Measurements from ENCODE around the gene CDH23. TPM values are rescaled to one million over a fixed set of nuclear protein-coding genes. Genes with fewer than 3 reads are reported as not detected.

The CDH23 gene
- total and polyA plus RNA-seq, 2 of the 8 experiments (the other 6 are each of a cell fraction or from before 2014, with no cell fraction given), result 1.9 to 4.9 TPM

GRCh38 chr10:71603754-71604153 is 207.0 kb downstream of the CDH23 start:
- no peaks in the 10 kb centered on the region for H3K79me1 ChIP-seq (ENCODE audit: low read depth, low read length)
- no peak overlapping the region for H3K4me3 ChIP-seq (ENCODE audit: extremely low read depth in 1 of 4, insufficient read depth in 2 of 4, low read depth in 3 of 4, low read length in 4 of 4)
- no peak overlapping the region for H2BK120ac ChIP-seq (replicated peaks; ENCODE audit: low read depth, low read length)
- H2AK5ac ChIP-seq (ENCODE audit: low read depth, low read length), result no peak overlapping the region
- FAIRE-seq (no peak), DNase-seq (ENCODE audit: low read depth in 1 of 2, low spot score in 2 of 2) (no peak)
- no peaks in the 10 kb centered on the region for H4K20me1 ChIP-seq (replicated peaks in 1 of 2; ENCODE audit: control insufficient read depth in 1 of 2, insufficient read depth in 2 of 2, low read length in 2 of 2)
- ChIA-PET POLR2A (ENCODE audit: partially characterized antibody) (no interaction called here), CTCF (ENCODE audit: partially characterized antibody) (interaction anchor here (0.9 kb wide), 2 partner anchors 11 to 117 kb away, joined by 4 read pairs; no protein-coding TSS in a partner anchor)
- H3K27ac ChIP-seq (ENCODE audit: low read depth, low read length), result no peak overlapping the region
- no peak overlapping the region for H2BK15ac ChIP-seq (ENCODE audit: low read length)
- H2BK20ac ChIP-seq (ENCODE audit: low read length), result no peak overlapping the region
- H4K5ac ChIP-seq (ENCODE audit: insufficient read length, low read depth, low read length), result no peak overlapping the region
- no peaks in the 10 kb centered on the region for H3K36me3 ChIP-seq (ENCODE audit: control insufficient read depth in 2 of 4, insufficient read depth in 4 of 4, low read length in 3 of 4)
- peaks cover 0 to 5% (median 3%) of the 10 kb centered on the region in 4 experiments; a peak in 3 of 7 replicates for H3K4me1 ChIP-seq (replicated peaks in 1 of 4; ENCODE audit: control insufficient read depth in 3 of 4, insufficient read depth in 4 of 4, low read length in 3 of 4)
- no peaks in the 10 kb centered on the region for H3K23me2 ChIP-seq (ENCODE audit: low read depth, low read length)
- H3K56ac ChIP-seq (replicated peaks; ENCODE audit: insufficient read length, low read depth, low read length), result no peak overlapping the region
- no peak overlapping the region for H2BK5ac ChIP-seq (ENCODE audit: low read depth, low read length)
- H3K23ac ChIP-seq (ENCODE audit: insufficient read length), result no peak overlapping the region
- H4K8ac ChIP-seq (ENCODE audit: extremely low read depth, insufficient read depth, low read length), result no peak overlapping the region
- no peak overlapping the region for H4K91ac ChIP-seq (replicated peaks; ENCODE audit: insufficient read length, low read length)
- H3K9me3 ChIP-seq (ENCODE audit: insufficient read depth in 2 of 2, low read depth in 1 of 2, low read length in 1 of 2), result no peaks in the 10 kb centered on the region
- H3K27me3 ChIP-seq (replicated peaks in 1 of 4; ENCODE audit: control insufficient read depth in 3 of 4, extremely low read depth in 1 of 4, insufficient read depth in 3 of 4, low read length in 3 of 4), result no peaks in the 10 kb centered on the region
- H3K14ac ChIP-seq (ENCODE audit: insufficient read length), result no peak overlapping the region
- no peak overlapping the region for H2AFZ ChIP-seq (ENCODE audit: low read length)
- WGBS, 2 experiments (ENCODE audit: extremely low coverage in 1 of 2, insufficient coverage in 1 of 2, insufficient read length in 1 of 2, insufficient replicate concordance in 2 of 2, low coverage in 1 of 2, low lambda C conversion rate in 2 of 2, missing lambda C conversion rate in 1 of 2), result 95% methylated on average over 4 of the region's 4 CpGs; no CpG with 5 or more reads in 1 of the 2 experiments
- H3K9ac ChIP-seq (replicated peaks in 1 of 4; ENCODE audit: extremely low read depth in 1 of 4, low read depth in 3 of 4, low read length in 3 of 4), result no peak overlapping the region
- no peak overlapping the region for H3K4ac ChIP-seq (replicated peaks; ENCODE audit: insufficient read length, low read depth, low read length)
- no peak overlapping the region for H2BK12ac ChIP-seq (ENCODE audit: low read depth, low read length)
- H3K79me2 ChIP-seq (ENCODE audit: control insufficient read depth in 1 of 2, insufficient read depth in 2 of 2, low read length in 2 of 2), result no peaks in the 10 kb centered on the region
- H3K18ac ChIP-seq (ENCODE audit: extremely low read depth, low read length), result no peak overlapping the region
- H3K4me2 ChIP-seq (ENCODE audit: insufficient read depth in 1 of 2, low read depth in 2 of 2, low read length in 2 of 2), result no peak overlapping the region
- TF ChIP-seq YY1 (IDR thresholded peaks at IDR 0.05; ENCODE audit: low read depth, low read length), result no peak
